ENCODE data around the gene TMEM239. TPM values are rescaled to one million over a fixed set of nuclear protein-coding genes. Genes with fewer than 3 reads are reported as not detected.
A peak's percentile ranks its signal among the peaks of the same experiment; 100 is the strongest.

TMEM239 gene
- polyA plus RNA-seq, 4 donors, result not detected

DNA sequence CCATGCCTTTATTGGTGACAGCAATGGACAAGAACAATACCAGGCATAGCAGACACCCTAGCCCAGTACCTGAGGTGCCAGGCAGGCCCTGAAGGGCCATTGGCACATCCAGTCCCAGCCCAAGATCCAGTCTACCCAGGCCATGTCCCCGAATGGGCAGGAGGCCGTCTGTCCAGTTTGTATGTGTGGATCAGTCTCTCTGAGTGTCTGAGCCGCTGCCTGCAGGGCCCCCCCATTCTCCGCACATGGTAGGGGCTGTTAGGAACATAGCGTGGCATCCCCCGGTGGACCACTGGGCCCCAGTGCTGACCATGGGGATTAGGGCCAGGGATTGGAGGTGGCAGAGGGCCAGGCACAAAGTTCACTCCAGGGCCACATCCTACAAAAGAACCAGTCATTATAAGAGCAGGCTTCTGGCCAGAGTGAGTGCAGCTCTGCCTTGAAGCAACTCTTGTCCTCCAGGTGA is 19.2 kb downstream of the TMEM239 start:
- H3K27ac ChIP-seq (ENCODE audit: low read depth in 1 of 3, low read length in 2 of 3), result no peak overlapping the region
- 80 to 94% (median 85%) methylated on average over 6 of the region's 6 CpGs for WGBS, 3 donors
- H3K4me3 ChIP-seq (ENCODE audit: low read depth in 1 of 3, low read length in 3 of 3), result no peak overlapping the region
- no peaks in the 10 kb centered on the region for H3K27me3 ChIP-seq (ENCODE audit: control insufficient read depth in 3 of 3, insufficient read depth in 3 of 3, low read length in 3 of 3)
- H3K4me1 ChIP-seq (ENCODE audit: control insufficient read depth in 3 of 3, insufficient read depth in 2 of 3, low read depth in 1 of 3, low read length in 2 of 3), result peaks cover 0 to 5% (median 0%) of the 10 kb centered on the region in 3 donors
- DNase-seq (no peak), FAIRE-seq (no peak)
- H3K36me3 ChIP-seq (ENCODE audit: control insufficient read depth in 3 of 3, insufficient read depth in 2 of 3, low read depth in 1 of 3, low read length in 3 of 3), result peaks cover 0 to 25% (median 0%) of the 10 kb centered on the region in 3 donors
- H3K9me3 ChIP-seq (ENCODE audit: control insufficient read depth in 2 of 2, insufficient read depth in 1 of 2, low read depth in 1 of 2, low read length in 1 of 2), result no peaks in the 10 kb centered on the region

GRCh38 chr20:2836035-2836434 is 19.9 kb downstream of the TMEM239 start:
- H3K36me3 ChIP-seq (ENCODE audit: control insufficient read depth in 3 of 3, insufficient read depth in 2 of 3, low read depth in 1 of 3, low read length in 3 of 3), result peaks cover 0 to 25% (median 0%) of the 10 kb centered on the region in 3 donors
- FAIRE-seq, result no peak
- H3K27me3 ChIP-seq (ENCODE audit: control insufficient read depth in 3 of 3, insufficient read depth in 3 of 3, low read length in 3 of 3), result no peaks in the 10 kb centered on the region
- peaks cover 0 to 5% (median 0%) of the 10 kb centered on the region in 3 donors for H3K4me1 ChIP-seq (ENCODE audit: control insufficient read depth in 3 of 3, insufficient read depth in 2 of 3, low read depth in 1 of 3, low read length in 2 of 3)
- no peak for DNase-seq
- WGBS, 3 donors, result 71 to 90% (median 86%) methylated on average over 5 of the region's 5 CpGs
- H3K4me3 ChIP-seq (ENCODE audit: low read depth in 1 of 3, low read length in 3 of 3), result no peak overlapping the region
- no peaks in the 10 kb centered on the region for H3K9me3 ChIP-seq (ENCODE audit: control insufficient read depth in 2 of 2, insufficient read depth in 1 of 2, low read depth in 1 of 2, low read length in 1 of 2)
- no peak overlapping the region for H3K27ac ChIP-seq (ENCODE audit: low read depth in 1 of 3, low read length in 2 of 3)

- DNase-seq (no peak), FAIRE-seq (no peak)
- Histone ChIP-seq H3K27ac (ENCODE audit: low read depth in 1 of 3, low read length in 2 of 3) (no peak overlapping the region), H3K4me1 (ENCODE audit: control insufficient read depth in 3 of 3, insufficient read depth in 2 of 3, low read depth in 1 of 3, low read length in 2 of 3) (peaks cover 0 to 12% (median 7%) of the 10 kb centered on the region in 3 donors), H3K9me3 (ENCODE audit: control insufficient read depth in 2 of 2, insufficient read depth in 1 of 2, low read depth in 1 of 2, low read length in 1 of 2) (no peaks in the 10 kb centered on the region), H3K4me3 (ENCODE audit: low read depth in 1 of 3, low read length in 3 of 3) (no peak overlapping the region), H3K36me3 (ENCODE audit: control insufficient read depth in 3 of 3, insufficient read depth in 2 of 3, low read depth in 1 of 3, low read length in 3 of 3) (peaks cover 0 to 25% (median 0%) of the 10 kb centered on the region in 3 donors), H3K27me3 (ENCODE audit: control insufficient read depth in 3 of 3, insufficient read depth in 3 of 3, low read length in 3 of 3) (no peaks in the 10 kb centered on the region)
- WGBS, 3 donors, result 87 to 91% (median 90%) methylated on average over 6 of the region's 6 CpGs
Measured at GRCh38 chr20:2837221-2837960, 21.2 kb downstream of the TMEM239 start.

DNA sequence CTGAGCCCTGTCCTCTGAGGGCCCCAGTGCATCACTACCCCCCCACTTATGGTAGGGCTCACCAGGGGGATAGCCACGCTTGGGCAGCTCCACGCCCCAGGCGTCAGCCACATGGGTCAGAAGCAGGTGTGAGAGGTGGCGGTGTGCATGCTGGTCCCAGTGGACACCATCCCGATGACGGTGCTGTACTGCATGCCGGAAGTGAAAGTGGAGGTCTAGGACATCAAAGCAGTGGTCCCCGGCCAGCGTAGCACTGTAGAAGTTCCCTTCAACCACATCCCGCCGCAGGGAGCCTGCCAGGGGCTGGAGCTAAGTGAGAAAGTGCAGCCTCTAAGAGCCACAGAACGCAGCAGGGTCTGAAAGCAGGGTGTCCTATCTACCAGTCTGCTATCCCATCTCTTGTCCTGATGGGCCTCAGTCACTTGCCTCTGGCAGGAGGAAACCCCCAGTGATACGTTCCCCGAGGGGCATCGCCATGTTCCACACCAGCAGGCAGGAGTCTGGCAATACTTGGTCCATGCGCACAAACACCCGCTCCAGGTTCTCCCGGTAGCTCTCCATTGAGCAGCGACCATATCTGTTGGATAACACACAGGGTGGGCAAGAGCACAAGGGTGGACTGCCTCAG is 22.1 kb downstream of the TMEM239 start:
- WGBS, 3 donors, result 94 to 97% (median 96%) methylated on average over 19 of the region's 19 CpGs
- DNase-seq (no peak), FAIRE-seq (no peak)
- no peak overlapping the region for H3K4me3 ChIP-seq (ENCODE audit: low read depth in 1 of 3, low read length in 3 of 3)
- H3K36me3 ChIP-seq (ENCODE audit: control insufficient read depth in 3 of 3, insufficient read depth in 2 of 3, low read depth in 1 of 3, low read length in 3 of 3), result peaks cover 0 to 25% (median 0%) of the 10 kb centered on the region in 3 donors
- no peak overlapping the region for H3K27ac ChIP-seq (ENCODE audit: low read depth in 1 of 3, low read length in 2 of 3)
- H3K4me1 ChIP-seq (ENCODE audit: control insufficient read depth in 3 of 3, insufficient read depth in 2 of 3, low read depth in 1 of 3, low read length in 2 of 3), result peaks cover 0 to 12% (median 7%) of the 10 kb centered on the region in 3 donors
- H3K27me3 ChIP-seq (ENCODE audit: control insufficient read depth in 3 of 3, insufficient read depth in 3 of 3, low read length in 3 of 3), result no peaks in the 10 kb centered on the region
- H3K9me3 ChIP-seq (ENCODE audit: control insufficient read depth in 2 of 2, insufficient read depth in 1 of 2, low read depth in 1 of 2, low read length in 1 of 2), result no peaks in the 10 kb centered on the region

GRCh38 chr20:2838847-2839671 is 22.9 kb downstream of the TMEM239 start:
- no peak for FAIRE-seq
- H3K4me1 ChIP-seq (ENCODE audit: control insufficient read depth in 3 of 3, insufficient read depth in 2 of 3, low read depth in 1 of 3, low read length in 2 of 3), result peaks cover 0 to 12% (median 7%) of the 10 kb centered on the region in 3 donors
- H3K27ac ChIP-seq (ENCODE audit: low read depth in 1 of 3, low read length in 2 of 3), result no peak overlapping the region
- DNase-seq, result no peak
- H3K4me3 ChIP-seq (ENCODE audit: low read depth in 1 of 3, low read length in 3 of 3), result no peak overlapping the region
- WGBS, 3 donors, result 93 to 97% (median 96%) methylated on average over 15 of the region's 15 CpGs
- no peaks in the 10 kb centered on the region for H3K9me3 ChIP-seq (ENCODE audit: control insufficient read depth in 2 of 2, insufficient read depth in 1 of 2, low read depth in 1 of 2, low read length in 1 of 2)
- no peaks in the 10 kb centered on the region for H3K27me3 ChIP-seq (ENCODE audit: control insufficient read depth in 3 of 3, insufficient read depth in 3 of 3, low read length in 3 of 3)
- H3K36me3 ChIP-seq (ENCODE audit: control insufficient read depth in 3 of 3, insufficient read depth in 2 of 3, low read depth in 1 of 3, low read length in 3 of 3), result peaks cover 0 to 25% (median 0%) of the 10 kb centered on the region in 3 donors

- Histone ChIP-seq H3K4me1 (ENCODE audit: control insufficient read depth in 3 of 3, insufficient read depth in 2 of 3, low read depth in 1 of 3, low read length in 2 of 3) (peaks cover 0 to 12% (median 7%) of the 10 kb centered on the region in 3 donors), H3K36me3 (ENCODE audit: control insufficient read depth in 3 of 3, insufficient read depth in 2 of 3, low read depth in 1 of 3, low read length in 3 of 3) (peaks cover 0 to 25% (median 0%) of the 10 kb centered on the region in 3 donors), H3K27me3 (ENCODE audit: control insufficient read depth in 3 of 3, insufficient read depth in 3 of 3, low read length in 3 of 3) (no peaks in the 10 kb centered on the region), H3K9me3 (ENCODE audit: control insufficient read depth in 2 of 2, insufficient read depth in 1 of 2, low read depth in 1 of 2, low read length in 1 of 2) (no peaks in the 10 kb centered on the region), H3K27ac (ENCODE audit: low read depth in 1 of 3, low read length in 2 of 3) (no peak overlapping the region), H3K4me3 (ENCODE audit: low read depth in 1 of 3, low read length in 3 of 3) (peak overlapping the region in 2 of 3 donors; percentile 81 to 90)
- DNase-seq (peak in 1 of 2 donors; percentile 13), FAIRE-seq (no peak)
- WGBS, 3 donors, result 85 to 90% (median 89%) methylated on average over 20 to 21 of the region's 21 CpGs
Measured at GRCh38 chr20:2839732-2840137, 23.6 kb downstream of the TMEM239 start.

DNA sequence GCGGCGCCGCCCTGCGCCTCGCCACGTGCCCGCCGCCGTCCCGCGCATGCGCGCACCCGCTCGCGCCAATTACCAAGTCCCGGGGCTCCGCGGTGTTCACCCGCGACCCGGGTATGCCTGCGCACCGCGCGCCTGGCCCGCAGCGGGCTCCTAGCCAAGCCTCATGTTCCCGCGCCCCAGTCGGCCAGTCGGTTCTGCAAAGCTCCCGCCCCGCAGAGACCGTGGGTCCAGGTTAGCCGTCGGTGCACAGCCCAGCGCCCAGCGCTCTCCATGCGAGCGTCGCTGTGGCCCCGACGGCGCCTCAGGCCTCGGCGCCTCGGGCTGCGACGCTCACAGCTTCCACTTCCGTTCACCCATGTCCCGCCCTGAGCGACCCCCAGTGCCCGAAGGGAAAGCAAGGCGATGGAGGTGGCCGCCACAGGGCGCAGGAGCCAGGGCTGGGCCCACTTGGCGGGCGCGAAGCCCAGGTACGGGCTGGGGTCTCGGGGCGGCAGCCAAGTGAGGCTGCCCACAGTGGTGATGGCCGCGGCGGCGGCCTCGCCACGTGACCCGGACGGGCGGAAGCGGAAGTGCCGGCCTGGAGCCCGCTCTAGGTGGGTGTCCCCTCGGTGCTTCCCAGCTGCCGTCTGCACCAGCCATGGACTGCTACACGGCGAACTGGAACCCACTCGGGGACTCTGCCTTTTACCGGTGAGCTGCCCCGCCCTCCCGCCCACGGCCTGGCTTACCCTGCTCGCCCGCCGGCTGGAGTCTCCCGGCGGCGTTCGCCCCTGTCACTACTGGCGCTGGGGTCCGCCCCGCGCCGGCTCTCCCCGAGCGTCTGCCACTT is 24.2 kb downstream of the TMEM239 start, which contains the start of the genes PCED1A and VPS16:
TSS of gene PCED1A (minus strand) at position 518 of the 829 bp plus-strand sequence. CDS start 743 bp downstream, outside the sequence.
TSS of gene VPS16 (plus strand) at position 608 of the 829 bp plus-strand sequence. CDS start at position 638, 30 bp downstream.
- Histone ChIP-seq H3K36me3 (ENCODE audit: control insufficient read depth in 3 of 3, insufficient read depth in 2 of 3, low read depth in 1 of 3, low read length in 3 of 3) (peaks cover 0 to 22% (median 0%) of the 10 kb centered on the region in 3 donors), H3K27ac (ENCODE audit: low read depth in 1 of 3, low read length in 2 of 3) (peak within 1 kb of the TSS; percentile 80 to 96 (median 91)), H3K4me3 (ENCODE audit: low read depth in 1 of 3, low read length in 3 of 3) (peak within 1 kb of the TSS; percentile 81 to 90 (median 89)), H3K9me3 (ENCODE audit: control insufficient read depth in 2 of 2, insufficient read depth in 1 of 2, low read depth in 1 of 2, low read length in 1 of 2) (no peaks in the 10 kb centered on the region), H3K4me1 (ENCODE audit: control insufficient read depth in 3 of 3, insufficient read depth in 2 of 3, low read depth in 1 of 3, low read length in 2 of 3) (peaks cover 0 to 12% (median 7%) of the 10 kb centered on the region in 3 donors), H3K27me3 (ENCODE audit: control insufficient read depth in 3 of 3, insufficient read depth in 3 of 3, low read length in 3 of 3) (no peaks in the 10 kb centered on the region)
- DNase-seq, result peak; percentile 80 to 96
- no peak for FAIRE-seq
- 4 to 6% (median 5%) methylated on average over 72 to 98 of the region's 98 CpGs for WGBS, 3 donors
